Activated CD4-positive, alpha-beta T cell treated with anti-CD3 and anti-CD28 coated beads, Interleukin-2, amount 50 U/mL, for 24 hours (primary cell): ENCODE measurements around the gene CNOT11.
A peak's percentile ranks its signal among the peaks of the same experiment; 100 is the strongest.
"Not testable (repeated sequence)": the region's sequence is repeated elsewhere in the genome, so short reads cannot be mapped to it uniquely, and the experiment has no call there.

ENCODE experiments used
- DNase-seq, 2 donors: peaks; one replicate each; pipeline ENCODE4 v3.0.0-alpha.2; 2020; ENCODE audit warnings: low read depth in 1 of 2, low spot score in 1 of 2

Gene CNOT11

DNA sequence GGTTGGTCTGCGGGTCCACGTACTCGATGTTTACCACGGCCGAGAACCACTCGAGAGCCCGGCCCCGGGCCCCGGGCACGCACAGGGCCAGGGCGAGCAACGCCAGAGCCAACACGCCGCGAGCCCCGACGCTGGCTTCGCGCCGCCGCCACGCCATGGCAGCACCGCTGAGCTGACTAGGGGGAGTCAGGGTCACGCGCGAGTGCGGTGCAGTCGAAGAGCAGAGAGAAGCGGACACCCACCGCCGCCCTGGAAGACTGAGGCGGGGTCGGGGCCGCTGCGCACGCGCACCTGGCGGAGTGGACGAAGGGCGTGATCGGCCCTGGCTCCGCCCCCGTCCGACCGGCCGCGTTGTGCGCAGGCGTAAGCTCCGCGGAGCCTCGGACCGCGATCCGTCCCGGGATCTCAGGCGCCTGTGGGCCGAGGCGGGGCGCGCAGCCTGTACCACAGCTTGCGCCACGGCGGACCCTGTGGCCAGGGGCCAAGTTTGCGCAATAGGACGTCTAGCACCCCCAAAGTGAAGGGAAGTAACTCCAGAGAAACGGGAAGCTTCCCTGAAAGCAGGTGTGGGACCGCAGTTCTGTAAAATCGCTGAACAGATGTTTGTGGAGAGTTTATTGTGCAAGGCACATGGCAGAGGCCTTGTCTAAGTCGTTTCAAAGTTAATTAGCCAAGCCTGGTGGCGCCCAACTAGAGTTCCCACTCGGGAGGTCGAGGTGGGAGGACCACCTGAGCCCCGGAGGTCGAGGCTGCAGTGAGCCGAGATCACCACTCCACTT is 55.9 kb downstream of the CNOT11 start, which contains the start of gene RNF149:
Gene RNF149 (minus strand): TSS at position 270 of the 779 bp plus-strand sequence. CDS start 113 bp downstream, at position 157.
- DNase-seq: peak; percentile 74 to 85

DNA sequence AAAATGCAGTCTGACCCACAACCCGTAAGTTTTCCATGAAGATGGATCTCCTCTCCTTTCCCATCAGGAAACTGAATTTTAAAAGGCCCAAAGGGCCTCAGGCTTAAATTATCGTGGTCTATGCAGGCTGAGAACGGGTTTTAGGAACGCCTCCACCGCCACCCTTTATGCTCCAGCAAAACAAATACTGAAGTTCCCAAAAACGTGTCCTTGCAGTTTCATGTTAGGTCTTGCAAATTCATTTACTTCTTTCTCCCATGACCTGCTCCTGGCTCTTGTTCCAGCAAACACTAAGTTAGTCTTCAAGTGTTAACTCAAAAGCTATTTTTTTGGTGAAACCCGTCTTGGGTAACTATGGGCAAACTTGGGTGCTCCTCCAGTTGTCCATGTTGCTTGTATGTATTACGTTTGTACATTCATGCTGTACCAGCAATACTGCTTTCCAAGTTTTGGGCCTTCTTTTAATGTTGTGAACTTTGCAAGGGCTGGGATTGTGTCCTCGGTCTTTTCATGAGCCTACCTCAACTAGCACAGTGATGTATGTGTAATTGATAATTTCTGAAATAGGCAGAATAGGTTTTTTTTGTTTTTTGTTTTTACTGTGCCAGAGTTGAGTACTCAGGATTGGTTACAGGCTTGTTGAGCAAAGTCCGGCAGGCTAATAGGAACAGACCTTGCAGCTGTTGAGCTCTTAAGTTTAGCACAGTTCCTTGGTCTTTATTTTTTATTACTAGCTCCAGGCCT is 57.6 kb downstream of the CNOT11 start:
- no peak for DNase-seq

DNA sequence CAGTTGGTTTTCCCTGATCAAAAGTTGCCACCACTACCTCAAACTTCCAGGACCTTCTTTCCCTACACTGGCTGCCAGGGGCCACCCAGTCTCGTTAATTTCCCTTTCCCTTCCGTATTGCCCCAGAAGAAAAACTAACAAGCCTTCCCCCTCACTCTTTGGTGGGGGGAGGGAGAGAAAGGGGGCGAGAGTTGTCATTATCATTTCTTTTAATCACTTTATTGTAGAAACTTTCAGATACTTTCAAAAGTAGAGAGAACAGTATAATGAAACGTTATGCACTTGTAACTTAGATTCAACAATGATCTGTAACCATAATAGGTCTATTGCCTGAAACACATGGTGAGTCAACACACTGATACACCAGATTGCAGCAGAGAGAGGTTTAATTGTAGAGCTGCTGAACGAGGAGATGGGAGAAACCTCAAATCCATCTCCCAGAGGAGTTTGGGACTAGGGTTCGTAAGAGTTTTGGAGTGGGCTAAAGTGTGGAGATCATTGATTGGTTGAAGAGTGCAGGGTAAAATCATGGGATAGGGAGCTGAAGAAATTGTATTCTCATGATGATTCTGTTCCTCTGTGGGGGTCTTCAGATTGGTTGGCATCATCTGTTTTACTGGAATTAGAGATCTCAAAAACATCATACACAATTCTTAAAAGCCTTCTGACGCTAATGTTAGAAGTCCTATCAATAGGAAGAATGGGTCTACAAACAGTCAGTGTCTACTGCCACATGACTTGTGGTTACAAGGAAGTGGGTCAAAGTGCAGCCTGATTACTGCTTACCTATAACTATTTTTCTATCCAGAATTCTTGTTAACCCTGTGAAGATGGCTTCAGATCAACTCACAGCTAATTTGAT is 58.4 kb downstream of the CNOT11 start:
- no peak for DNase-seq

- DNase-seq: no peak
These were observed 59.0 kb downstream of the CNOT11 start for GRCh38 chr2:101311696-101312017.

DNA sequence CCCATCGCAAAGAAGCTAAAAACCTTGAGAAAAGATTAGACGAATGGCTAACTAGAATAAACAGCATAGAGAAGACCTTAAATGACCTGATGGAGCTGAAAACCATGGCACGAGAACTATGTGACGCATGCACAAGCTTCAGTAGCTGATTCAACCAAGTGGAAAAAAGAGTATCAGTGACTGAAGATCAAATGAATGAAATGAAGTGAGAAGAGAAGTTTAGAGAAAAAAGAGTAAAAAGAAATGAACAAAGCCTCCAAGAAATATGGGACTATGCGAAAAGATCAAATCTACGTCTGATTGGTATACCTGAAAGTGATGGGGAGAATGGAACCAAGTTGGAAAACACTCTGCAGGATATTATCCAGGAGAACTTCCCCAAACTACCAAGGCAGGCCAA is 63.9 kb downstream of the CNOT11 start:
- DNase-seq: not testable (repeated sequence)
